ENCODE data around the gene TGFB3.

Gene TGFB3

GRCh38 chr14:75985618-75986438 lies 4.0 kb upstream of the TGFB3 start, which contains the start of gene IFT43:
Gene IFT43, plus strand, starts transcription at chr14:75985763. Its CDS starts 24 bp downstream, at chr14:75985787.
- peak; percentile 43 for DNase-seq

- DNase-seq: no peak
These were observed 2.9 kb upstream of the TGFB3 start for GRCh38 chr14:75984674-75985073.

- no peak for DNase-seq
These were observed 1.2 kb upstream of the TGFB3 start for GRCh38 chr14:75983019-75983358.

GRCh38 chr14:75982266-75983018 lies 647 bp upstream of the TGFB3 start:
- peak; percentile 57 for DNase-seq

GRCh38 chr14:75980856-75981255 lies 939 bp downstream of the TGFB3 start:
- no peak for DNase-seq

GRCh38 chr14:75979648-75980565 lies 1.9 kb downstream of the TGFB3 start:
- no peak for DNase-seq

GRCh38 chr14:75979071-75979571 lies 2.7 kb downstream of the TGFB3 start:
- no peak for DNase-seq

- DNase-seq: peak; percentile 22
These were observed 3.5 kb downstream of the TGFB3 start for GRCh38 chr14:75978249-75978731.

GRCh38 chr14:75977582-75977943 lies 4.2 kb downstream of the TGFB3 start:
- DNase-seq: no peak

- no peak for DNase-seq
These were observed 4.8 kb downstream of the TGFB3 start for GRCh38 chr14:75976826-75977581.

GRCh38 chr14:75972801-75973421 lies 8.9 kb downstream of the TGFB3 start:
- DNase-seq: peak; percentile 100

GRCh38 chr14:75971509-75971908 lies 10.3 kb downstream of the TGFB3 start:
- DNase-seq: no peak

- no peak for DNase-seq
These were observed 10.8 kb downstream of the TGFB3 start for GRCh38 chr14:75970989-75971388.

- DNase-seq: no peak
These were observed 11.9 kb downstream of the TGFB3 start for GRCh38 chr14:75969891-75970290.

- peak; percentile 87 for DNase-seq
These were observed 12.7 kb downstream of the TGFB3 start for GRCh38 chr14:75969126-75969525.

GRCh38 chr14:75968456-75968855 lies 13.3 kb downstream of the TGFB3 start:
- peak; percentile 99 for DNase-seq

- no peak for DNase-seq
These were observed 13.9 kb downstream of the TGFB3 start for GRCh38 chr14:75967866-75968265.

- DNase-seq: peak; percentile 92
These were observed 20.1 kb downstream of the TGFB3 start for GRCh38 chr14:75961662-75962061.

GRCh38 chr14:75960231-75960630 lies 21.6 kb downstream of the TGFB3 start:
- no peak for DNase-seq

- DNase-seq: no peak
These were observed 22.8 kb downstream of the TGFB3 start for GRCh38 chr14:75959031-75959430.

GRCh38 chr14:75952489-75952888 lies 29.3 kb downstream of the TGFB3 start:
- no peak for DNase-seq

- no peak for DNase-seq
These were observed 35.0 kb downstream of the TGFB3 start for GRCh38 chr14:75946785-75947184.
